K562 (cell line): Measurements from ENCODE around the gene HSD17B11. TPM values are rescaled to one million over a fixed set of nuclear protein-coding genes. Genes with fewer than 3 reads are reported as not detected.

Source experiments
- ATAC-seq: fragments of 200-7000 bp; cut with Tn5 transposase; 3 replicates; pipeline ENCODE4 v1.9.1; 2020; ENCODE audit warnings: moderate library complexity
- BruUV-seq: library from RNA; stranded (reverse); fragments of 400-500 nt; replicated peaks from 2 replicates; lab custom pipeline; 2021; lab: Mats Ljungman, UMichigan
- CTCF ChIA-PET: fragments of 300-600 bp; formaldehyde crosslinking; extraction: SDS; loops from one replicate; lab custom pipeline; 2021; ENCODE audit warnings: low intra/inter-chr PET ratio; lab: Yijun Ruan, JAX
- POLR2A ChIA-PET: fragments of 300-600, 350-650 bp; sonication (Branson Sonifier 250); formaldehyde crosslinking; extraction: SDS; loops from one replicate; lab custom pipeline; 2021; ENCODE audit warnings: antibody characterized with exemption, inconsistent platforms; lab: Yijun Ruan, JAX
- DNase-seq, 4 experiments: peaks; one replicate each; pipeline versions ENCODE4 v3.0.0 to v3.0.0-alpha.2; 2011 to 2018; ENCODE audit warnings: low spot score in 3 of 4, mixed read lengths in 3 of 4; ENCODE audit errors: extremely low read depth in 1 of 4
- FAIRE-seq: peaks from 2 replicates; lab custom pipeline; 2011; peaks lifted over from hg19 to GRCh38; lab: Jason Lieb, UNC
- H2AFZ ChIP-seq: 2 replicates; pipeline ENCODE4 v1.6.0; 2011; ENCODE audit warnings: low read depth, low read length, control low read depth, inconsistent platforms
- H3K27ac ChIP-seq: fragments of 200-600 bp; 3 replicates; pipeline ENCODE4 v1.8.0; 2011; ENCODE audit warnings: low read depth, mild to moderate bottlenecking, control low read depth, inconsistent platforms, low read length, moderate library complexity, mixed read lengths; ENCODE audit errors: extremely low read depth
- H3K27me3 ChIP-seq, 2 experiments: fragments of 300-600 bp in 1 of 2; 2 replicates in 1 of 2; 3 replicates in 1 of 2; pipeline versions ENCODE4 v1.6.0 to v1.8.0; 2011; ENCODE audit warnings: inconsistent platforms in 2 of 2, low read length in 2 of 2, mild to moderate bottlenecking in 1 of 2, mixed read lengths in 1 of 2, moderate library complexity in 1 of 2; ENCODE audit not compliant: control insufficient read depth in 2 of 2, insufficient read depth in 2 of 2
- H3K36me3 ChIP-seq: fragments of 300-600 bp; 3 replicates; pipeline ENCODE4 v1.8.0; 2011; ENCODE audit warnings: mild to moderate bottlenecking, low read length, inconsistent platforms; ENCODE audit not compliant: control insufficient read depth, insufficient read depth
- H3K4me1 ChIP-seq, 2 experiments: fragments of 200-600 bp in 1 of 2; replicated peaks in 1 of 2; 2 replicates in 1 of 2; 3 replicates in 1 of 2; pipeline versions ENCODE4 v1.5.1 to v1.8.0; 2011; ENCODE audit warnings: inconsistent platforms in 2 of 2, low read length in 2 of 2, mild to moderate bottlenecking in 1 of 2, mixed read lengths in 1 of 2, moderate library complexity in 1 of 2; ENCODE audit not compliant: control insufficient read depth in 2 of 2, insufficient read depth in 2 of 2
- H3K4me2 ChIP-seq: 2 replicates; pipeline ENCODE4 v1.6.1; 2011; ENCODE audit warnings: low read length, control low read depth, inconsistent platforms, mixed read lengths; ENCODE audit not compliant: insufficient read depth
- H3K4me3 ChIP-seq: fragments of 200-600 bp; sonication (generic), shearing (Covaris generic); 2 replicates; pipeline ENCODE4 v1.5.1; 2016; ENCODE audit warnings: control low read depth, inconsistent platforms
- H3K79me2 ChIP-seq: fragments of 200-600 bp; 3 replicates; pipeline ENCODE4 v1.8.0; 2011; ENCODE audit warnings: low read length, inconsistent platforms; ENCODE audit not compliant: control insufficient read depth, insufficient read depth
- H3K9ac ChIP-seq, 2 experiments: 2 replicates each; pipeline versions ENCODE4 v1.6.0 to v1.6.1; 2011; ENCODE audit warnings: low read depth in 2 of 2, low read length in 2 of 2, control low read depth in 1 of 2, inconsistent platforms in 1 of 2, mild to moderate bottlenecking in 1 of 2, mixed read lengths in 1 of 2; ENCODE audit not compliant: insufficient read depth in 1 of 2
- H3K9me1 ChIP-seq: one replicate; pipeline ENCODE4 v1.6.0; 2011; ENCODE audit warnings: inconsistent platforms, mild to moderate bottlenecking, low read length, moderate library complexity; ENCODE audit not compliant: control insufficient read depth, insufficient read depth
- H3K9me3 ChIP-seq: replicated peaks from 2 replicates; pipeline ENCODE4 v1.5.1; 2011; ENCODE audit warnings: low read depth, low read length, inconsistent platforms; ENCODE audit not compliant: control insufficient read depth, insufficient read depth
- H4K20me1 ChIP-seq: replicated peaks from 2 replicates; pipeline ENCODE4 v1.6.1; 2011; ENCODE audit warnings: low read length, inconsistent platforms, mixed read lengths; ENCODE audit not compliant: control insufficient read depth, insufficient read depth
- ARNT ChIP-seq, 2 experiments: fragments of 450-650 bp; IDR thresholded peaks; 2 replicates each; pipeline ENCODE4 v1.6.1; 2016; ENCODE audit warnings: mild to moderate bottlenecking in 1 of 2
- CAMTA2 ChIP-seq: fragments of 250-450 bp; sonication (Bioruptor Pico); conservative IDR thresholded peaks from 2 replicates; pipeline ENCODE4 v1.5.1; 2022
- CUX1 ChIP-seq: fragments of 200-800 bp; sonication (Bioruptor generic); IDR thresholded peaks from 2 replicates; pipeline ENCODE4 v1.6.1; 2016; ENCODE audit warnings: missing genetic modification characterization, missing compliant biosample characterization
- HDGF ChIP-seq: fragments of 450-650 bp; IDR thresholded peaks from 2 replicates; pipeline ENCODE4 v1.6.1; 2016
- RBM34 ChIP-seq: fragments of 200-400 bp; formaldehyde crosslinking; IDR thresholded peaks from 2 replicates; pipeline ENCODE4 v1.6.1; 2018; ENCODE audit warnings: low read length, borderline replicate concordance; ENCODE audit not compliant: insufficient read depth
- TARDBP ChIP-seq: fragments of 450-650 bp; IDR thresholded peaks from 2 replicates; pipeline ENCODE4 v1.6.1; 2016
- UBTF ChIP-seq, 2 experiments: IDR thresholded peaks; 2 replicates each; pipeline ENCODE4 v1.6.1; 2012; ENCODE audit warnings: improper control_type of control experiment in 2 of 2, low read depth in 2 of 2, low read length in 2 of 2, borderline replicate concordance in 1 of 2
- ZNF232 ChIP-seq: sonication (generic); formaldehyde crosslinking; IDR thresholded peaks from 2 replicates; pipeline ENCODE4 v1.8.0; 2022; ENCODE audit warnings: mild to moderate bottlenecking, missing genetic modification reagents
- ZNF354B ChIP-seq: fragments of 250-450 bp; sonication (Bioruptor Pico); IDR thresholded peaks from 2 replicates; pipeline ENCODE4 v1.4.0; 2020
- ZNF785 ChIP-seq: fragments of 250-450 bp; sonication (Bioruptor Pico); IDR thresholded peaks from 2 replicates; pipeline ENCODE4 v1.4.0; 2020; ENCODE audit warnings: mild to moderate bottlenecking
- WGBS: fragments of 100-300 bp; shearing (Covaris generic); methylation state at CpG from one replicate; pipeline ENCODE4 v1.1.6; 2016; ENCODE audit warnings: low coverage, mixed read lengths; ENCODE audit not compliant: insufficient coverage; ENCODE audit errors: missing lambda C conversion rate; 5-methylcytosine and 5-hydroxymethylcytosine counted together
- in situ Hi-C: fragments of 300-500 bp; cut with MboI; formaldehyde crosslinking; loops from 4 replicates; pipeline ENCODE4 v1.15.0; 2018; ENCODE audit warnings: inconsistent platforms, mixed read lengths
- intact Hi-C: fragments of 100-400 bp; cut with micrococcal nuclease; formaldehyde crosslinking; loops from 2 replicates; pipeline ENCODE4 v1.14.2; 2022
- polyA plus RNA-seq, 8 experiments: library from polyadenylated mRNA; depleted of rRNA in 4 of 8; stranded (reverse) in 5 of 8; unstranded in 3 of 8; fragments of >200 nt; fragmentation: Nextera tagmentation in 2 of 8; fragmentation: Illumina TruSeq in 1 of 8; extraction: Ambion mirVana in 2 of 8; extraction: Trizol in 1 of 8; gene quantifications; 2 replicates each; pipeline versions ENCODE4 v1.2.1 to v1.2.3, GENCODE V29; 2011 to 2014; ENCODE audit warnings: inconsistent platforms in 1 of 8, missing spikeins in 1 of 8
- total RNA-seq, 7 experiments: library from RNA; depleted of rRNA in 6 of 7; stranded (reverse); fragments of >200 nt in 6 of 7; fragmentation: Illumina TruSeq in 2 of 7; extraction: Trizol in 2 of 7; gene quantifications; 2 replicates each; pipeline versions ENCODE4 v1.2.1 to v1.2.3, GENCODE V29; 2011 to 2021; ENCODE audit warnings: low replicate concordance in 1 of 7

The HSD17B11 gene
- total and polyA plus RNA-seq, 9 of the 15 experiments (the other 6 are each of a cell fraction or from before 2014, with no cell fraction given), result 26.0 to 108 (median 81.0) TPM

- no peak for TF ChIP-seq CUX1
- TF ChIP-seq ZNF354B (CRISPR knock-in tag), result no peak
- no peak for TF ChIP-seq ZNF785 (CRISPR knock-in tag)
- TF ChIP-seq CAMTA2 (CRISPR knock-in tag), result no peak
These were observed 36.5 kb upstream of the HSD17B11 start (continued) for GRCh38 chr4:87427518-87427868.

- intact Hi-C loops (no loop called here), in situ Hi-C loops (no loop called here)
- H3K4me2 ChIP-seq, result no peak overlapping the region
- H3K27me3 ChIP-seq, result no peaks in the 10 kb centered on the region
- H2AFZ ChIP-seq, result no peak overlapping the region
- H3K36me3 ChIP-seq, result no peaks in the 10 kb centered on the region
- H3K79me2 ChIP-seq, result peaks cover 77% of the 10 kb centered on the region
- no TSS peak for BruUV-seq
- no peak for FAIRE-seq
- no peaks in the 10 kb centered on the region for H3K9me3 ChIP-seq
- TF ChIP-seq UBTF (IDR thresholded peaks at IDR 0.05; ENCODE audit: borderline replicate concordance in 1 of 2, low read depth in 2 of 2, low read length in 2 of 2) (no peak), ARNT (IDR thresholded peaks at IDR 0.05) (no peak), ZNF232 (CRISPR knock-in tag) (no peak), HDGF (no peak), TARDBP (no peak), RBM34 (no peak)
- no peaks in the 10 kb centered on the region for H3K9me1 ChIP-seq
- H4K20me1 ChIP-seq, result no peaks in the 10 kb centered on the region
- ChIA-PET POLR2A (interaction anchor here (0.6 kb wide), 1 partner anchor 22 kb away, joined by 3 read pairs; no protein-coding TSS in a partner anchor), CTCF (no interaction called here)
- no peak overlapping the region for H3K27ac ChIP-seq
- no peak for ATAC-seq
- no peak for DNase-seq
- H3K4me1 ChIP-seq, result peaks cover 7 to 8% of the 10 kb centered on the region in 2 experiments; a peak in 4 of 5 replicates
- H3K9ac ChIP-seq, result no peak overlapping the region
- WGBS, result 79% methylated on average over 3 of the region's 3 CpGs
- H3K4me3 ChIP-seq, result no peak overlapping the region
These were observed 36.0 kb upstream of the HSD17B11 start for GRCh38 chr4:87426865-87427517.
